Hepatocyte (in vitro differentiated cells): ENCODE results near the gene SLFN5. TPM values are rescaled to one million over a fixed set of nuclear protein-coding genes. Genes with fewer than 3 reads are reported as not detected.

Experiments used
- DNase-seq: peaks from one replicate; pipeline ENCODE4 v3.0.0-alpha.2; 2016; ENCODE audit warnings: low spot score
- H2AFZ ChIP-seq: fragments of 200-600 bp; sonication (generic); 2 replicates; pipeline ENCODE4 v1.6.0; 2016; ENCODE audit warnings: antibody characterized with exemption, mild to moderate bottlenecking
- H3K27ac ChIP-seq: fragments of 200-600 bp; sonication (generic); 2 replicates; pipeline ENCODE4 v1.5.1; 2016; ENCODE audit warnings: mild to moderate bottlenecking
- H3K27me3 ChIP-seq: fragments of 200-600 bp; sonication (generic); 2 replicates; pipeline ENCODE4 v1.6.1; 2016
- H3K36me3 ChIP-seq: fragments of 200-600 bp; sonication (generic); replicated peaks from 2 replicates; pipeline ENCODE4 v1.5.1; 2016; ENCODE audit warnings: low read depth; ENCODE audit not compliant: insufficient read depth
- H3K4me1 ChIP-seq: fragments of 200-600 bp; sonication (generic); 2 replicates; pipeline ENCODE4 v1.5.1; 2016; ENCODE audit warnings: mild to moderate bottlenecking, moderate library complexity; ENCODE audit not compliant: insufficient read depth
- H3K4me2 ChIP-seq: fragments of 200-600 bp; sonication (generic); 2 replicates; pipeline ENCODE4 v1.6.0; 2016
- H3K4me3 ChIP-seq: fragments of 200-600 bp; sonication (generic); 2 replicates; pipeline ENCODE4 v1.5.1; 2016; ENCODE audit warnings: mild to moderate bottlenecking
- H3K79me2 ChIP-seq: fragments of 200-600 bp; sonication (generic); 2 replicates; pipeline ENCODE4 v1.6.0; 2017; ENCODE audit warnings: mild to moderate bottlenecking
- H3K9me2 ChIP-seq: fragments of 200-600 bp; sonication (generic); replicated peaks from 2 replicates; pipeline ENCODE4 v1.6.0; 2017; ENCODE audit warnings: mild to moderate bottlenecking; ENCODE audit not compliant: insufficient read depth
- H3K9me3 ChIP-seq: fragments of 200-600 bp; sonication (generic); 2 replicates; pipeline ENCODE4 v1.5.1; 2016; ENCODE audit warnings: low read depth, mild to moderate bottlenecking
- H4K20me1 ChIP-seq: fragments of 200-600 bp; sonication (generic); 2 replicates; pipeline ENCODE4 v1.6.0; 2016; ENCODE audit warnings: mild to moderate bottlenecking; ENCODE audit not compliant: insufficient read depth, poor library complexity, severe bottlenecking
- EZH2 ChIP-seq: fragments of 200-600 bp; sonication (generic); IDR thresholded peaks from 2 replicates; pipeline ENCODE4 v1.6.1; 2016; ENCODE audit warnings: antibody characterized with exemption, mild to moderate bottlenecking, borderline replicate concordance
- EZH2phosphoT487 ChIP-seq: fragments of 200-600 bp; sonication (generic); IDR thresholded peaks from one replicate; pipeline ENCODE4 v1.6.1; 2018; ENCODE audit warnings: antibody characterized with exemption, mild to moderate bottlenecking, low read depth, moderate library complexity; ENCODE audit not compliant: unreplicated experiment, severe bottlenecking
- WGBS: methylation state at CpG from one replicate; pipeline ENCODE4 v1.1.6; 2016; ENCODE audit warnings: low lambda C conversion rate; ENCODE audit errors: missing lambda C conversion rate; 5-methylcytosine and 5-hydroxymethylcytosine counted together
- polyA plus RNA-seq: library from polyadenylated mRNA; unstranded; fragments of >200 nt; fragmentation: Nextera tagmentation; extraction: Ambion mirVana; gene quantifications from 2 replicates; pipeline ENCODE4 v1.2.1, GENCODE V29; 2016
- total RNA-seq: library from RNA; depleted of rRNA; stranded (reverse); fragments of >200 nt; gene quantifications from 2 replicates; pipeline ENCODE4 v1.2.3, GENCODE V29; 2014
- TF ChIP-seq, protein P1 (sequence below): fragments of 200-600 bp; sonication (generic); IDR thresholded peaks from 2 replicates; pipeline ENCODE4 v1.5.1; 2016; ENCODE audit warnings: antibody characterized with exemption, mild to moderate bottlenecking; ENCODE audit not compliant: poor library complexity

Gene SLFN5
- total and polyA plus RNA-seq, 2 experiments from 2014 or later: 1.7 to 9.5 TPM

- Histone ChIP-seq H3K9me2 (no peaks in the 10 kb centered on the region), H3K27ac (no peak overlapping the region), H2AFZ (no peak overlapping the region), H3K36me3 (no peaks in the 10 kb centered on the region), H3K4me3 (no peak overlapping the region), H3K79me2 (no peaks in the 10 kb centered on the region), H3K4me1 (no peaks in the 10 kb centered on the region), H3K27me3 (peaks cover 6% of the 10 kb centered on the region), H3K4me2 (no peak overlapping the region), H3K9me3 (no peaks in the 10 kb centered on the region), H4K20me1 (no peaks in the 10 kb centered on the region)
- no peak for DNase-seq
- 73% methylated on average over 9 of the region's 9 CpGs for WGBS
- no peak for TF ChIP-seq EZH2
- TF ChIP-seq, protein P1, sequence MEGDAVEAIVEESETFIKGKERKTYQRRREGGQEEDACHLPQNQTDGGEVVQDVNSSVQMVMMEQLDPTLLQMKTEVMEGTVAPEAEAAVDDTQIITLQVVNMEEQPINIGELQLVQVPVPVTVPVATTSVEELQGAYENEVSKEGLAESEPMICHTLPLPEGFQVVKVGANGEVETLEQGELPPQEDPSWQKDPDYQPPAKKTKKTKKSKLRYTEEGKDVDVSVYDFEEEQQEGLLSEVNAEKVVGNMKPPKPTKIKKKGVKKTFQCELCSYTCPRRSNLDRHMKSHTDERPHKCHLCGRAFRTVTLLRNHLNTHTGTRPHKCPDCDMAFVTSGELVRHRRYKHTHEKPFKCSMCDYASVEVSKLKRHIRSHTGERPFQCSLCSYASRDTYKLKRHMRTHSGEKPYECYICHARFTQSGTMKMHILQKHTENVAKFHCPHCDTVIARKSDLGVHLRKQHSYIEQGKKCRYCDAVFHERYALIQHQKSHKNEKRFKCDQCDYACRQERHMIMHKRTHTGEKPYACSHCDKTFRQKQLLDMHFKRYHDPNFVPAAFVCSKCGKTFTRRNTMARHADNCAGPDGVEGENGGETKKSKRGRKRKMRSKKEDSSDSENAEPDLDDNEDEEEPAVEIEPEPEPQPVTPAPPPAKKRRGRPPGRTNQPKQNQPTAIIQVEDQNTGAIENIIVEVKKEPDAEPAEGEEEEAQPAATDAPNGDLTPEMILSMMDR: no peak
- no peak for TF ChIP-seq EZH2phosphoT487
Observed at GRCh38 chr17:35314415-35315216, 71.7 kb downstream of the SLFN5 start.

GRCh38 chr17:35315283-35315682, 72.4 kb downstream of the SLFN5 start:
- Histone ChIP-seq H3K4me2 (no peak overlapping the region), H3K27ac (no peak overlapping the region), H3K9me2 (no peaks in the 10 kb centered on the region)

DNA sequence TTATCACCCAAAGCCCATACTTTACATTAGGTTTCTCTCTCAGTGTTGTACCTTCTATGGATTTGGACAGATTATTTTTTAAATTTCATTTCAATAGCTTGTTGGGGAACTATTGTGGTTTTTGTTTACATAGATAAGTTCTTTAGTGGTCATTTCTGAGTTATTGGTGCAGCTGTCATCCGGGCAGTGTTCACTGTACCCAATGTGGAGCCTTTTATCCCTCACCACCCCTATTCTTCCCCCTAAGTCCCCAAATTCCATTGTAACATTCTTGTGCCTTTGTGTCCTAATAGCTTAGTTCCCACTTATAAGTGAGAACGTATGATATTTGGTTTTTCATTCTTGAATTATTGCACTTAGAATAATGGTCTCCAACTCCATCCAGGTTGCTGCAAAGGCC, 73.1 kb downstream of the SLFN5 start:
- no peaks in the 10 kb centered on the region for H3K36me3 ChIP-seq
- TF ChIP-seq EZH2phosphoT487: no peak
- no peak for TF ChIP-seq EZH2
- TF ChIP-seq, protein P1: no peak
- no peak overlapping the region for H3K27ac ChIP-seq
- no peaks in the 10 kb centered on the region for H3K9me2 ChIP-seq
- H3K9me3 ChIP-seq: no peaks in the 10 kb centered on the region
- no peak overlapping the region for H3K4me3 ChIP-seq
- no peak overlapping the region for H3K4me2 ChIP-seq
- WGBS: 89% methylated on average over 2 of the region's 2 CpGs
- H3K27me3 ChIP-seq: peaks cover 6% of the 10 kb centered on the region
- H4K20me1 ChIP-seq: no peaks in the 10 kb centered on the region
- H3K79me2 ChIP-seq: no peaks in the 10 kb centered on the region
- no peak overlapping the region for H2AFZ ChIP-seq
- DNase-seq: no peak
- no peaks in the 10 kb centered on the region for H3K4me1 ChIP-seq

More at GRCh38 chr17:35315283-35315682, 72.4 kb downstream of the SLFN5 start:
- peaks cover 6% of the 10 kb centered on the region for H3K27me3 ChIP-seq
- WGBS: 76% methylated on average over 5 of the region's 5 CpGs
- no peak overlapping the region for H2AFZ ChIP-seq
- DNase-seq: no peak
- TF ChIP-seq EZH2 (no peak), EZH2phosphoT487 (no peak)
- TF ChIP-seq, protein P1: no peak
- no peaks in the 10 kb centered on the region for H3K4me1 ChIP-seq
- H3K4me3 ChIP-seq: no peak overlapping the region
- no peaks in the 10 kb centered on the region for H3K9me3 ChIP-seq
- H3K79me2 ChIP-seq: no peaks in the 10 kb centered on the region
- H4K20me1 ChIP-seq: no peaks in the 10 kb centered on the region
- no peaks in the 10 kb centered on the region for H3K36me3 ChIP-seq
